GM23248 (cell line): ENCODE results near the gene UBTD1. TPM values are rescaled to one million over a fixed set of nuclear protein-coding genes. Genes with fewer than 3 reads are reported as not detected.

Source experiments
- DNase-seq: peaks from one replicate; pipeline ENCODE4 v3.0.0-alpha.2; 2015
- H2AFZ ChIP-seq: fragments of 200-600 bp; sonication (generic); 2 replicates; pipeline ENCODE4 v1.6.1; 2016; ENCODE audit warnings: antibody characterized with exemption
- H3F3A ChIP-seq: fragments of 200-600 bp; sonication (generic); 2 replicates; pipeline ENCODE4 v1.6.1; 2016; ENCODE audit warnings: mild to moderate bottlenecking, antibody characterized with exemption, mixed run types; ENCODE audit not compliant: insufficient read depth
- H3K27ac ChIP-seq: fragments of 200-600 bp; sonication (generic); 2 replicates; pipeline ENCODE4 v1.5.1; 2016; ENCODE audit warnings: mild to moderate bottlenecking
- H3K27me3 ChIP-seq: fragments of 200-600 bp; sonication (generic); replicated peaks from 2 replicates; pipeline ENCODE4 v1.6.1; 2016; ENCODE audit warnings: mild to moderate bottlenecking; ENCODE audit not compliant: insufficient read depth
- H3K36me3 ChIP-seq: fragments of 200-600 bp; sonication (generic); 2 replicates; pipeline ENCODE4 v1.6.1; 2016; ENCODE audit warnings: low read depth, mild to moderate bottlenecking
- H3K4me1 ChIP-seq: fragments of 200-600 bp; sonication (generic); 2 replicates; pipeline ENCODE4 v1.6.1; 2016; ENCODE audit warnings: mild to moderate bottlenecking; ENCODE audit not compliant: insufficient read depth
- H3K4me2 ChIP-seq: fragments of 200-600 bp; sonication (generic); one replicate; pipeline ENCODE4 v1.6.1; 2016; ENCODE audit warnings: mild to moderate bottlenecking; ENCODE audit not compliant: unreplicated experiment
- H3K4me3 ChIP-seq: fragments of 200-600 bp; sonication (generic); 2 replicates; pipeline ENCODE4 v1.5.1; 2016; ENCODE audit warnings: mild to moderate bottlenecking
- H3K79me2 ChIP-seq: fragments of 200-600 bp; sonication (generic); 2 replicates; pipeline ENCODE4 v1.6.1; 2016; ENCODE audit warnings: mild to moderate bottlenecking; ENCODE audit not compliant: insufficient read depth
- H3K9ac ChIP-seq: fragments of 200-600 bp; sonication (generic); 2 replicates; pipeline ENCODE4 v1.6.1; 2016; ENCODE audit warnings: mild to moderate bottlenecking
- H3K9me2 ChIP-seq: fragments of 200-600 bp; sonication (generic); 2 replicates; pipeline ENCODE4 v1.6.1; 2016; ENCODE audit warnings: mixed run types, mild to moderate bottlenecking, moderate library complexity; ENCODE audit not compliant: insufficient read depth
- H3K9me3 ChIP-seq: fragments of 200-600 bp; sonication (generic); one replicate; pipeline ENCODE4 v1.6.1; 2017; ENCODE audit warnings: low read depth
- H4K20me1 ChIP-seq: fragments of 200-600 bp; sonication (generic); 2 replicates; pipeline ENCODE4 v1.6.0; 2016; ENCODE audit not compliant: insufficient read depth
- EZH2 ChIP-seq: fragments of 200-600 bp; sonication (generic); IDR thresholded peaks from 2 replicates; pipeline ENCODE4 v1.6.1; 2018; ENCODE audit warnings: antibody characterized with exemption, mild to moderate bottlenecking; ENCODE audit not compliant: insufficient read depth, poor library complexity, severe bottlenecking
- EZH2phosphoT487 ChIP-seq: fragments of 200-600 bp; sonication (generic); IDR thresholded peaks from 2 replicates; pipeline ENCODE4 v1.6.1; 2018; ENCODE audit warnings: antibody characterized with exemption, moderate library complexity, mild to moderate bottlenecking, low read depth; ENCODE audit not compliant: insufficient read depth
- WGBS, 2 experiments: methylation state at CpG; one replicate each; pipeline ENCODE4 v1.1.6; 2015 to 2017; ENCODE audit warnings: low lambda C conversion rate in 2 of 2, low coverage in 1 of 2; ENCODE audit errors: missing lambda C conversion rate in 2 of 2; 5-methylcytosine and 5-hydroxymethylcytosine counted together
- in situ Hi-C: fragments of 300-500 bp; cut with MboI; formaldehyde crosslinking; loops from 2 replicates; pipeline ENCODE4 v1.15.0; 2020
- polyA plus RNA-seq: library from polyadenylated mRNA; unstranded; fragments of >200 nt; fragmentation: Nextera tagmentation; extraction: Ambion mirVana; gene quantifications from 2 replicates; pipeline ENCODE4 v1.2.1, GENCODE V29; 2016
- total RNA-seq: library from RNA; depleted of rRNA; stranded (reverse); fragments of >200 nt; shearing (Covaris generic); gene quantifications from 2 replicates; pipeline ENCODE4 v1.2.3, GENCODE V29; 2014

Gene UBTD1
- total and polyA plus RNA-seq, 2 experiments from 2014 or later = 20.8 to 27.2 TPM

- no peaks in the 10 kb centered on the region for H3F3A ChIP-seq
- in situ Hi-C loops = no loop called here
- H3K4me1 ChIP-seq = no peaks in the 10 kb centered on the region
- H3K36me3 ChIP-seq = no peaks in the 10 kb centered on the region
- peaks cover 74% of the 10 kb centered on the region for H3K79me2 ChIP-seq
- H3K9me2 ChIP-seq = no peaks in the 10 kb centered on the region
- H3K27ac ChIP-seq = no peak overlapping the region
- no peak overlapping the region for H3K4me3 ChIP-seq
- no peak overlapping the region for H2AFZ ChIP-seq
- H3K4me2 ChIP-seq = no peak overlapping the region
- H3K9me3 ChIP-seq = no peaks in the 10 kb centered on the region
- H3K9ac ChIP-seq = no peak overlapping the region
- no peaks in the 10 kb centered on the region for H3K27me3 ChIP-seq
- no peak for TF ChIP-seq EZH2
- no peak for TF ChIP-seq EZH2phosphoT487
- WGBS, 2 experiments = 98% methylated on average over 4 of the region's 4 CpGs
- no peaks in the 10 kb centered on the region for H4K20me1 ChIP-seq
- no peak for DNase-seq
These were observed 64.6 kb downstream of the UBTD1 start for GRCh38 chr10:97563337-97563736.

- no peaks in the 10 kb centered on the region for H3K9me2 ChIP-seq
- no peak overlapping the region for H3K9ac ChIP-seq
- no peak overlapping the region for H3K4me2 ChIP-seq
- DNase-seq = no peak
- peaks cover 59% of the 10 kb centered on the region for H3K79me2 ChIP-seq
- H3K9me3 ChIP-seq = no peaks in the 10 kb centered on the region
- no peak overlapping the region for H3K27ac ChIP-seq
- no peaks in the 10 kb centered on the region for H4K20me1 ChIP-seq
- H3F3A ChIP-seq = no peaks in the 10 kb centered on the region
- in situ Hi-C loops = no loop called here
- no peak for TF ChIP-seq EZH2phosphoT487
- no peak for TF ChIP-seq EZH2
- H3K36me3 ChIP-seq = no peaks in the 10 kb centered on the region; the same call in 1 of the 2 replicates
- 95 to 97% methylated on average over 4 of the region's 4 CpGs for WGBS, 2 experiments
- no peak overlapping the region for H2AFZ ChIP-seq
- no peaks in the 10 kb centered on the region for H3K27me3 ChIP-seq
- no peaks in the 10 kb centered on the region for H3K4me1 ChIP-seq
- H3K4me3 ChIP-seq = no peak overlapping the region
These were observed 66.1 kb downstream of the UBTD1 start for GRCh38 chr10:97564776-97565175.

- Histone ChIP-seq H2AFZ (no peak overlapping the region), H4K20me1 (no peaks in the 10 kb centered on the region), H3K9ac (no peak overlapping the region), H3K27ac (no peak overlapping the region), H3K79me2 (peaks cover 44% of the 10 kb centered on the region), H3K27me3 (no peaks in the 10 kb centered on the region), H3K9me2 (no peaks in the 10 kb centered on the region), H3K36me3 (no peaks in the 10 kb centered on the region; the same call in 1 of the 2 replicates), H3K4me1 (no peaks in the 10 kb centered on the region), H3K4me3 (no peak overlapping the region), H3K4me2 (no peak overlapping the region), H3K9me3 (no peaks in the 10 kb centered on the region), H3F3A (no peaks in the 10 kb centered on the region)
- TF ChIP-seq EZH2phosphoT487 = no peak
- no peak for TF ChIP-seq EZH2
- no peak for DNase-seq
- in situ Hi-C loops = no loop called here
- WGBS, 2 experiments = 100% methylated on average over 2 of the region's 2 CpGs
These were observed 67.7 kb downstream of the UBTD1 start for GRCh38 chr10:97566336-97566996.

- H3K4me3 ChIP-seq = no peak overlapping the region
- H3K4me1 ChIP-seq = no peaks in the 10 kb centered on the region
- H4K20me1 ChIP-seq = no peaks in the 10 kb centered on the region
- H3K9ac ChIP-seq = no peak overlapping the region
- DNase-seq = no peak
- no peaks in the 10 kb centered on the region for H3K27me3 ChIP-seq
- H3K9me2 ChIP-seq = no peaks in the 10 kb centered on the region
- no peaks in the 10 kb centered on the region; the same call in 1 of the 2 replicates for H3K36me3 ChIP-seq
- no peak overlapping the region for H2AFZ ChIP-seq
- no peak for TF ChIP-seq EZH2phosphoT487
- no peak for TF ChIP-seq EZH2
- no peaks in the 10 kb centered on the region for H3K9me3 ChIP-seq
- H3K4me2 ChIP-seq = no peak overlapping the region
- H3K27ac ChIP-seq = no peak overlapping the region
- no peaks in the 10 kb centered on the region for H3F3A ChIP-seq
- WGBS, 2 experiments = 93 to 97% methylated on average over 13 to 14 of the region's 15 CpGs
- H3K79me2 ChIP-seq = peaks cover 30% of the 10 kb centered on the region; the same call in 1 of the 2 replicates
- in situ Hi-C loops = no loop called here
These were observed 69.2 kb downstream of the UBTD1 start for GRCh38 chr10:97567891-97568290.
